ENCODE measurements around the gene PLSCR1. TPM values are rescaled to one million over a fixed set of nuclear protein-coding genes. Genes with fewer than 3 reads are reported as not detected.
"Not testable (repeated sequence)": the region's sequence is repeated elsewhere in the genome, so short reads cannot be mapped to it uniquely, and the experiment has no call there.

The PLSCR1 gene
- total and polyA plus RNA-seq, 4 donors: 23.5 to 47.8 (median 36.8) TPM

GRCh38 chr3:146522174-146523158 is 21.9 kb downstream of the PLSCR1 start:
- WGBS (ENCODE audit: insufficient coverage): 64% methylated on average over 13 of the region's 17 CpGs

GRCh38 chr3:146521394-146521793 is 23.0 kb downstream of the PLSCR1 start:
- Histone ChIP-seq H3K4me1 (ENCODE audit: control insufficient read depth, insufficient read depth, low read length) (no peaks in the 10 kb centered on the region), H3K9me3 (ENCODE audit: control insufficient read depth, insufficient read depth, low read length) (no peaks in the 10 kb centered on the region), H3K4me3 (ENCODE audit: low read depth, low read length) (no peak overlapping the region), H3K36me3 (ENCODE audit: control insufficient read depth, insufficient read depth, low read length) (no peaks in the 10 kb centered on the region), H3K27ac (ENCODE audit: low read depth, low read length) (no peak overlapping the region), H3K27me3 (ENCODE audit: control insufficient read depth, insufficient read depth, low read length) (no peaks in the 10 kb centered on the region)
- no CpG with 5 or more reads among the region's 1 CpG for WGBS (ENCODE audit: insufficient coverage)
- no peak for DNase-seq (ENCODE audit: low read depth in 4 of 6, low spot score in 6 of 6)

More at GRCh38 chr3:146522174-146523158, 21.9 kb downstream of the PLSCR1 start:
- not testable (repeated sequence) for H3K27me3 ChIP-seq (ENCODE audit: control insufficient read depth, insufficient read depth, low read length); H3K4me3 ChIP-seq (ENCODE audit: low read depth, low read length); H3K36me3 ChIP-seq (ENCODE audit: control insufficient read depth, insufficient read depth, low read length); H3K4me1 ChIP-seq (ENCODE audit: control insufficient read depth, insufficient read depth, low read length); DNase-seq (ENCODE audit: low read depth in 4 of 6, low spot score in 6 of 6); H3K27ac ChIP-seq (ENCODE audit: low read depth, low read length); H3K9me3 ChIP-seq (ENCODE audit: control insufficient read depth, insufficient read depth, low read length)

- Histone ChIP-seq H3K4me3 (ENCODE audit: low read depth, low read length) (no peak overlapping the region), H3K9me3 (ENCODE audit: control insufficient read depth, insufficient read depth, low read length) (no peaks in the 10 kb centered on the region), H3K36me3 (ENCODE audit: control insufficient read depth, insufficient read depth, low read length) (no peaks in the 10 kb centered on the region), H3K27me3 (ENCODE audit: control insufficient read depth, insufficient read depth, low read length) (no peaks in the 10 kb centered on the region), H3K4me1 (ENCODE audit: control insufficient read depth, insufficient read depth, low read length) (no peaks in the 10 kb centered on the region), H3K27ac (ENCODE audit: low read depth, low read length) (no peak overlapping the region)
- no peak for DNase-seq (ENCODE audit: low read depth in 4 of 6, low spot score in 6 of 6)
Measured at GRCh38 chr3:146519810-146520209, 24.6 kb downstream of the PLSCR1 start.

- Histone ChIP-seq H3K4me1 (ENCODE audit: control insufficient read depth, insufficient read depth, low read length) (no peaks in the 10 kb centered on the region), H3K36me3 (ENCODE audit: control insufficient read depth, insufficient read depth, low read length) (peaks cover 3% of the 10 kb centered on the region), H3K27ac (ENCODE audit: low read depth, low read length) (no peak overlapping the region), H3K9me3 (ENCODE audit: control insufficient read depth, insufficient read depth, low read length) (no peaks in the 10 kb centered on the region), H3K27me3 (ENCODE audit: control insufficient read depth, insufficient read depth, low read length) (no peaks in the 10 kb centered on the region), H3K4me3 (ENCODE audit: low read depth, low read length) (no peak overlapping the region)
- 89% methylated on average over 1 of the region's 4 CpGs for WGBS (ENCODE audit: insufficient coverage)
- no peak for DNase-seq (ENCODE audit: low read depth in 4 of 6, low spot score in 6 of 6)
Measured at GRCh38 chr3:146517684-146518435, 26.5 kb downstream of the PLSCR1 start.

- Histone ChIP-seq H3K27me3 (ENCODE audit: control insufficient read depth, insufficient read depth, low read length) (no peaks in the 10 kb centered on the region), H3K27ac (ENCODE audit: low read depth, low read length) (no peak overlapping the region), H3K4me1 (ENCODE audit: control insufficient read depth, insufficient read depth, low read length) (no peaks in the 10 kb centered on the region), H3K9me3 (ENCODE audit: control insufficient read depth, insufficient read depth, low read length) (no peaks in the 10 kb centered on the region), H3K36me3 (ENCODE audit: control insufficient read depth, insufficient read depth, low read length) (peaks cover 3% of the 10 kb centered on the region), H3K4me3 (ENCODE audit: low read depth, low read length) (no peak overlapping the region)
- DNase-seq (ENCODE audit: low read depth in 4 of 6, low spot score in 6 of 6): no peak
- no CpG with 5 or more reads among the region's 2 CpGs for WGBS (ENCODE audit: insufficient coverage)
Measured at GRCh38 chr3:146513386-146514051, 30.9 kb downstream of the PLSCR1 start.

- peaks cover 3% of the 10 kb centered on the region for H3K36me3 ChIP-seq (ENCODE audit: control insufficient read depth, insufficient read depth, low read length)
- WGBS (ENCODE audit: insufficient coverage): no CpG with 5 or more reads among the region's 3 CpGs
- H3K4me1 ChIP-seq (ENCODE audit: control insufficient read depth, insufficient read depth, low read length): no peaks in the 10 kb centered on the region
- H3K27me3 ChIP-seq (ENCODE audit: control insufficient read depth, insufficient read depth, low read length): no peaks in the 10 kb centered on the region
- DNase-seq (ENCODE audit: low read depth in 4 of 6, low spot score in 6 of 6): no peak
- H3K9me3 ChIP-seq (ENCODE audit: control insufficient read depth, insufficient read depth, low read length): no peaks in the 10 kb centered on the region
- H3K27ac ChIP-seq (ENCODE audit: low read depth, low read length): no peak overlapping the region
- no peak overlapping the region for H3K4me3 ChIP-seq (ENCODE audit: low read depth, low read length)
Measured at GRCh38 chr3:146511402-146512134, 32.8 kb downstream of the PLSCR1 start.

- Histone ChIP-seq H3K4me1 (ENCODE audit: control insufficient read depth, insufficient read depth, low read length) (no peaks in the 10 kb centered on the region), H3K36me3 (ENCODE audit: control insufficient read depth, insufficient read depth, low read length) (no peaks in the 10 kb centered on the region), H3K4me3 (ENCODE audit: low read depth, low read length) (no peak overlapping the region), H3K27me3 (ENCODE audit: control insufficient read depth, insufficient read depth, low read length) (no peaks in the 10 kb centered on the region), H3K27ac (ENCODE audit: low read depth, low read length) (no peak overlapping the region), H3K9me3 (ENCODE audit: control insufficient read depth, insufficient read depth, low read length) (no peaks in the 10 kb centered on the region)
- no peak for DNase-seq (ENCODE audit: low read depth in 4 of 6, low spot score in 6 of 6)
- WGBS (ENCODE audit: insufficient coverage): no CpG with 5 or more reads among the region's 1 CpG
Measured at GRCh38 chr3:146507331-146508120, 36.9 kb downstream of the PLSCR1 start.

- Histone ChIP-seq H3K9me3 (ENCODE audit: control insufficient read depth, insufficient read depth, low read length) (no peaks in the 10 kb centered on the region), H3K27ac (ENCODE audit: low read depth, low read length) (no peak overlapping the region), H3K4me1 (ENCODE audit: control insufficient read depth, insufficient read depth, low read length) (no peaks in the 10 kb centered on the region), H3K4me3 (ENCODE audit: low read depth, low read length) (no peak overlapping the region), H3K27me3 (ENCODE audit: control insufficient read depth, insufficient read depth, low read length) (no peaks in the 10 kb centered on the region), H3K36me3 (ENCODE audit: control insufficient read depth, insufficient read depth, low read length) (no peaks in the 10 kb centered on the region)
- no peak for DNase-seq (ENCODE audit: low read depth in 4 of 6, low spot score in 6 of 6)
- no CpG with 5 or more reads among the region's 1 CpG for WGBS (ENCODE audit: insufficient coverage)
Measured at GRCh38 chr3:146505516-146505915, 38.9 kb downstream of the PLSCR1 start.
